22Rv1 (cell line): ENCODE measurements around the gene CCDC126.

Experiments
- CTCF ChIP-seq: fragments of 450-650 bp; IDR thresholded peaks from 2 replicates; pipeline ENCODE4 v1.5.1; 2017; ENCODE audit warnings: mild to moderate bottlenecking
- ZFX ChIP-seq: fragments of 450-650 bp; IDR thresholded peaks from 2 replicates; pipeline ENCODE4 v1.6.1; 2017; ENCODE audit warnings: antibody characterized with exemption, borderline replicate concordance

DNA sequence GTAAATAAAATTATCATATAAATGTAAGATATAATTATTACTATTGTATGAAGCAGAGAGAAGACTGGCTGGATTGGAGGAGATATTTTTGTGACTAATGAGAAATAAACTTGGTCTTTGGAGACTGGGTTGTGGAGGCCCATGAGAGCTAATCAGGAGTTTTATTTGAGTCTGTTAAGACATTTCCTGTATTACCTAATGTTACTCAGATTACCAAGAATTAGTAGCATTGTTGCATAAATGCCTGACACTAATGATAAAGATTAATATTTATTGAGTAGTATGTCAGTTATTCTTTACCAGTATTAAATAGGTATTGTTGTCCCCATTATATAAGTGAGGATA lies 7.1 kb downstream of the CCDC126 start:
- TF ChIP-seq CTCF (no peak), ZFX (no peak)
